ENCODE measurements around the gene MS4A15. TPM values are rescaled to one million over a fixed set of nuclear protein-coding genes. Genes with fewer than 3 reads are reported as not detected.
A peak's percentile ranks its signal among the peaks of the same experiment; 100 is the strongest.
"Not testable (repeated sequence)": the region's sequence is repeated elsewhere in the genome, so short reads cannot be mapped to it uniquely, and the experiment has no call there.

Gene MS4A15
- total RNA-seq, 1 donor from 2014 or later: 113 TPM

DNA sequence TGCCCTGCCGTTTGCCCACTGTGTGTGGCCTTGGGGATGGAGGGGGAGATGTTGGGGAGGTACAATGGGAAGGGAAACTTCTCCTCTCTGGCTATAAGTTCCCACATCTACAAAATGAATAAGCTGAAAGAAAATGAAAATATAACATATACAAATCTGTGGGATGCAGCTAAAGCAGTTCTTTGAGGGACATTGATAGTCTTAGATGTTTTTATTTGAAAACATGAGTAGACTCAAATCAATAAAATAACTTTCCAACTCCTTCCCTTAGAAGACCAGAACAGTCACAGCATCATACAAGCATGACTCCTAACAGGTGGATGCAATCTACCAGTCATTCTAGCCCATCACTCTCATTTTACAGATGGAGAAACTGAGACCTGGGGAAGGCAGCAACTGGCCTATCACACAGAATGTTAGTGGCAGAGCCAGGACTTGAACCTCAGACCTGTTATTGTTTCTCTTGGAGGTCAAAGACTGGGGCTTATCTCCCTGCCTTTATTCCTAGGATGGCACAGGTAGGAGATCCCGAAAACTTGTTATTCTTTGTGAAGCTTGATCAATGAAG, 60.0 kb downstream of the MS4A15 start:
- Histone ChIP-seq H3K27ac (no peak overlapping the region), H3K4me1 (no peaks in the 10 kb centered on the region), H3K9me3 (peaks cover 10% of the 10 kb centered on the region), H3K36me3 (no peaks in the 10 kb centered on the region), H3K27me3 (ENCODE audit: low read depth) (peaks cover 17% of the 10 kb centered on the region), H3K4me3 (no peak overlapping the region)
- intact Hi-C loops (cut with DNase I): no loop called here
- TF ChIP-seq, protein P1, sequence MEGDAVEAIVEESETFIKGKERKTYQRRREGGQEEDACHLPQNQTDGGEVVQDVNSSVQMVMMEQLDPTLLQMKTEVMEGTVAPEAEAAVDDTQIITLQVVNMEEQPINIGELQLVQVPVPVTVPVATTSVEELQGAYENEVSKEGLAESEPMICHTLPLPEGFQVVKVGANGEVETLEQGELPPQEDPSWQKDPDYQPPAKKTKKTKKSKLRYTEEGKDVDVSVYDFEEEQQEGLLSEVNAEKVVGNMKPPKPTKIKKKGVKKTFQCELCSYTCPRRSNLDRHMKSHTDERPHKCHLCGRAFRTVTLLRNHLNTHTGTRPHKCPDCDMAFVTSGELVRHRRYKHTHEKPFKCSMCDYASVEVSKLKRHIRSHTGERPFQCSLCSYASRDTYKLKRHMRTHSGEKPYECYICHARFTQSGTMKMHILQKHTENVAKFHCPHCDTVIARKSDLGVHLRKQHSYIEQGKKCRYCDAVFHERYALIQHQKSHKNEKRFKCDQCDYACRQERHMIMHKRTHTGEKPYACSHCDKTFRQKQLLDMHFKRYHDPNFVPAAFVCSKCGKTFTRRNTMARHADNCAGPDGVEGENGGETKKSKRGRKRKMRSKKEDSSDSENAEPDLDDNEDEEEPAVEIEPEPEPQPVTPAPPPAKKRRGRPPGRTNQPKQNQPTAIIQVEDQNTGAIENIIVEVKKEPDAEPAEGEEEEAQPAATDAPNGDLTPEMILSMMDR (IDR thresholded peaks at IDR 0.05): no peak
- no peak for ATAC-seq
- DNase-seq: no peak

- ATAC-seq: no peak
- H3K9me3 ChIP-seq: peaks cover 10% of the 10 kb centered on the region
- intact Hi-C loops (cut with DNase I): no loop called here
- no peak overlapping the region for H3K4me3 ChIP-seq
- no peak overlapping the region for H3K27ac ChIP-seq
- no peaks in the 10 kb centered on the region for H3K4me1 ChIP-seq
- DNase-seq: no peak
- peaks cover 17% of the 10 kb centered on the region for H3K27me3 ChIP-seq (ENCODE audit: low read depth)
- TF ChIP-seq, protein P1 (IDR thresholded peaks at IDR 0.05): no peak
- H3K36me3 ChIP-seq: no peaks in the 10 kb centered on the region
Measured at GRCh38 chr11:60818057-60818456, 61.4 kb downstream of the MS4A15 start.

DNA sequence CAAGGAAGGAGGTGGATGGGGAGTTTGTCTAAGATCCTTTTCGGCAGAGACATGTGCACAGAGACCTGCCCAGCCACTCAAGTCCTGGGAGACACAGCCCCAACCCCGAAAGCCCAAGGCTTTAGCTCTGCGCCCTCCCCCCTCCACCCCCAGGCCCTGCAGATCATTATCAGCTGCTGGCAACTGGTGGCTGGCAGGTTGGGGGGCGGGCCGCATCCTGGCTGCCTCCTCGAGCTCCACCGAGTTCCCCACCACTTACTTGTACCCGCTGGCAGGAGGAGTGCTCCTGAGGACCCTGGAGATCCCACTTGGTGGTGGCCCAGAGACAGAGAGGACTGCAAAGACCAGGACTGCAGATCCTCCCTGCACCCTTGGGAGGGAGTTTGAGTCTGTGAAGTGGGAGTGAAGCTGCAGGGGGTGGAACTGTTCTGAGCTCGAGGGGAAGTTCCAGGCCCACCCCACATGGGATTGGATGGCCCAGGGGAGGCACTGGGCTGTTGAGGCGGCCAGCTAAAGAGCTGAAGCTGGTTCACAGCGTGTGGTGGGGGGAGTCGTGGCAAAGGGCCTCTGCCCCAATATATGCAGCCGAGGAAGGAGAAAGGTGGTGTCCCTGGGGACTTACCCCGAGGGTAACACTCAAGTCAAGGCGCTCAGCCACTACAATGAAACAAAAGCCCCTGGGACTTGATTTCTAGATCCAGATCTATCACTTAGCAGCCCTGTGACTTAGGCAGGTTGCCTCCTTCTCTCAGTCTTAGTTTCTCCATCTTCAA, 65.3 kb downstream of the MS4A15 start:
- Histone ChIP-seq H3K9me3 (peaks cover 3% of the 10 kb centered on the region), H3K4me3 (no peak overlapping the region), H3K27me3 (ENCODE audit: low read depth) (peaks cover 17% of the 10 kb centered on the region), H3K36me3 (no peaks in the 10 kb centered on the region), H3K27ac (no peak overlapping the region), H3K4me1 (no peaks in the 10 kb centered on the region)
- intact Hi-C loops (cut with DNase I): no loop called here
- ATAC-seq (no peak), DNase-seq (no peak)
- TF ChIP-seq, protein P1 (IDR thresholded peaks at IDR 0.05): no peak

DNA sequence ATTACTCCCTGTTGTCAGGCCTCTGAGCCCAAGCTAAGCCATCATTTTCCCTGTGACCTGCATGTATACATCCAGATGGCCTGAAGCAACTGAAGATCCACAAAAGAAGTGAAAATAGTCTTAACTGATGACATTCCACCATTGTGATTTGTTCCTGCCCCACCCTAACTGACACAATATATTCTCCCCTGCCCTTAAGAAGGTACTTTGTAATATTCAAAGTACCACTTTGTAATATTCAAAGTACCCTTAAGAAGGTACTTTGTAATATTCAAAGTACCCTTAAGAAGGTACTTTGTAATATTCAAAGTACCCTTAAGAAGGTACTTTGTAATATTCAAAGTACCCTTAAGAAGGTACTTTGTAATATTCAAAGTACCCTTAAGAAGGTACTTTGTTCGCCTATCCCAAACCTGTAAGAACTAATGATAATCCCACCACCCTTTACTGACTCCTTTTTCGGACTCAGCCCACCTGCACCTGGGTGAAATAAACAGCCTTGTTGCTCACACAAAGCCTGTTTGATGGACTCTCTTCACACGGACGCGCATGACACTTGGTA, 67.2 kb downstream of the MS4A15 start:
- H3K4me1 ChIP-seq; DNase-seq; H3K4me3 ChIP-seq; H3K9me3 ChIP-seq; H3K36me3 ChIP-seq; intact Hi-C loops (cut with DNase I); H3K27ac ChIP-seq: not testable (repeated sequence)
- peak in 1 of 2 donors; percentile 57 for ATAC-seq
- H3K27me3 ChIP-seq (ENCODE audit: low read depth): peaks cover 28% of the 10 kb centered on the region

DNA sequence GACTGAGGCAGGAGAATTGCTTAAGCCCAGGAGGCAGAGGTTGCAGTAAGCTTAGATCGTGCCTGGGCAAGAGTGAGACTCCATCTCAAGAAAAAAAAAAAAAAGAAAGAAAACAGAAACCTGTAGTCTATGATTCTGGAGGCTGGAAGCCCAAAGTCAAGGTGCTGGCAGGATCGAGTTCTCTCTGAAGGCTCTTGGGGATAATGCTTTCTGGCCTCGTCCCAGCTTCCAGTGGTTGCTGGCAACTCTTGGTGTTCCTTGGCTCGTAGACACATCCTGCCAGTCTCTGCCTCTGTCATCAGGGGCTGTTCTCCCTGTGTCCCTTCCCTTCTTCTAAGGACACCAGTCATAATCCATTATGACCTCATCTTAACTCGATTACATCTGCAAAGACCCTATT, 68.5 kb downstream of the MS4A15 start:
- H3K4me3 ChIP-seq: no peak overlapping the region
- no peaks in the 10 kb centered on the region for H3K36me3 ChIP-seq
- ATAC-seq (no peak), DNase-seq (no peak)
- peaks cover 24% of the 10 kb centered on the region for H3K27me3 ChIP-seq (ENCODE audit: low read depth)
- H3K9me3 ChIP-seq: no peaks in the 10 kb centered on the region
- intact Hi-C loops (cut with DNase I): no loop called here
- no peak overlapping the region for H3K27ac ChIP-seq
- TF ChIP-seq, protein P1 (IDR thresholded peaks at IDR 0.05): no peak
- no peaks in the 10 kb centered on the region for H3K4me1 ChIP-seq

GRCh38 chr11:60825790-60826189, 69.1 kb downstream of the MS4A15 start:
- DNase-seq: no peak
- H3K4me1 ChIP-seq: no peaks in the 10 kb centered on the region
- H3K27ac ChIP-seq: no peak overlapping the region
- TF ChIP-seq, protein P1 (IDR thresholded peaks at IDR 0.05): no peak
- H3K27me3 ChIP-seq (ENCODE audit: low read depth): peaks cover 19% of the 10 kb centered on the region
- no peaks in the 10 kb centered on the region for H3K36me3 ChIP-seq
- H3K9me3 ChIP-seq: no peaks in the 10 kb centered on the region
- intact Hi-C loops (cut with DNase I): no loop called here
- no peak for ATAC-seq
- no peak overlapping the region for H3K4me3 ChIP-seq
